Kasumi-1 (cell line): ENCODE data around the gene TRAT1.
A peak's percentile ranks its signal among the peaks of the same experiment; 100 is the strongest.
"Not testable (repeated sequence)": the region's sequence is repeated elsewhere in the genome, so short reads cannot be mapped to it uniquely, and the experiment has no call there.

Experiments
- DNase-seq, 2 experiments: peaks; one replicate each; lab custom pipeline; 2025; lab: John Stamatoyannopoulos, UW

TRAT1 gene

DNA sequence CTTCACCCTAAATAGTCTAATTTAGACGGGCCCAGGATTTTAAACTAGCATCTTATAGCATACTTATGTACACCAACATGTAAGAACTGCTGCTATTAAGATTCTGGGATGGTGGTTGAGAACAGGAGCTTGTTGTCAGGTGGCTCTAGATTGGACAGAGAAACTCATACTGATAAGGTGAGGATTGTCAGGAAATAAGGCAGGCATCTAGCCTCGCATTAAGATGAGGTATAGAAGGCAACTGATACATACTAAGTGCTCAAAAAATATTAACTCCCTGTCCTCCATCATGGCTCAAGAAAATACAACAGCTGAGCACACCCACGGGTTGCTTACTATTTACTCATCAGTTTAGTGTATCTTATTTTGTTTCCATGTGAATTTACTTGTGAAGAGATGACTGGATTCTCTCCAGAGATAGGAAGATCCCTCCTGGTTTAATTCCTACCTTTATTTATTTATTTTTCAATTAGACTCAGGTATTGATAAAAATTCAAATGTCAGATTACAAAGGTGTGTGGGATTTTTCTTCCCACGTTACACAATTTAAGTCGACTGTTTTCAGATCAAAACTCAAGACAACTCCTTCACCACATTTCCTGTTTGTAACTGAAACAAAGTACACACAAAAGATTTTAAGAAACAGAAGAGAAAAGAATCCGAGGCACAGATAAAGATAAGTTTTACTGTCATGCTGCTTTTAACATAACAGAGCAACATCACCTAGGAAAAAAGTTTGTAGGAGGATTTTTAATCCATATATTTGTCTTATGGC lies at the start of gene TRAT1:
TSS of gene TRAT1 (plus strand) at position 664 of the 775 bp plus-strand sequence. CDS start 142 bp downstream, outside the sequence.
- DNase-seq = no peak

DNA sequence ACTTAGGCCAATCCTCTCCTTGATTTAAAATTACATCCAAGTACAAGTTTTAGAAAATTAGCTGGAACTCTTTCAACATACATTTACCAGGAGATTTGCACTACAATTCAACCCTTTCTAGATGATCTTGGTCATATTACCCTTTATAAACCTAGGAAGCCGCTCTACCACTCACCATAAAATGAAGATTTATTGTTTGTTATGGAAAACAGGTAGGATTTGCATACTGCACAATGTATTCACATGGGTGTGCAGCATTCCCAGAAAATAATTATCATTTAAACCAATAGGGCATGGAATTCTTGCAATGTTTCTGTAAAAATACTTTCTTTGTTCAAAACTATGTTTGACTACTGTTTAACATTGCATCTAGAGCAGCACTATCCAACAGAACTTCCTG lies 46.9 kb upstream of the TRAT1 start:
- DNase-seq = no peak

DNA sequence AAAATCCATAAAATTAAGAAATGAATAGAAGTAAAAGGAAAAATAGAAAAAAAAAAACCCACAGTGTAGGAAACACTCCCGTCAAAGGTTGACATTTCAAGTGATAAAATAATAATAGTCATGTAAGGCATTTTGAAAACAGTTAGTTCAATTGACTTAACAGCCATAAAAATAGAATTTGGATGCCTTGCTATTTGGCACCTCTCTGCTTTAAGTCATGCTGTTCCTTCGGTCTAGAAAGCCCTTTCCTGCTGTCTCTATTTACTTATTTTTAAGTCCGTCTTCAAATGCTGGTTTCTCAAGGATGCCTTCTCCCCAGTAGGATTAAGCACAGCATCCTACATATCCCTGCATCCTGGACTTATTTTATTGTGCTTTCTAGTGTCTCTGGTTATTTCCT lies 43.1 kb upstream of the TRAT1 start:
- no peak for DNase-seq

DNA sequence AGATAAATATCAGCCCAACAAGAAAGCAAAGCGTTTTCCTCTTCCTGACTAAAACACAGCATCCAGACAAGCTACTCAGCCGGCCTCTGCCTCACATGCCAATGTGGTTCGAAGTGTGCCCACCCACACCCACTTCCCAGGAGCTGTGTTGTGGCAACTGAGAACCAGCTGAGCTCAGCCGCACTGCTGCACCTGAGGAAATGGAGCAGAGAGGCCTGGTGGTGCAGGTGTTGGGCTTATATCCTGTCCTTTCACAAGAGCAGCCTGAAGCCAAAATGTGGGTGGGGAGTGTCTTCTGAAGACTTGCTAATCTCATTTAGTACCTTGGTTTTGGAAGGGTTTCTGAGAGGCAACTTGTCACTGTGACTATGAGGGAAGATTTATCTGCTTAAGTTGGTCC lies 42.4 kb upstream of the TRAT1 start:
- no peak for DNase-seq

DNA sequence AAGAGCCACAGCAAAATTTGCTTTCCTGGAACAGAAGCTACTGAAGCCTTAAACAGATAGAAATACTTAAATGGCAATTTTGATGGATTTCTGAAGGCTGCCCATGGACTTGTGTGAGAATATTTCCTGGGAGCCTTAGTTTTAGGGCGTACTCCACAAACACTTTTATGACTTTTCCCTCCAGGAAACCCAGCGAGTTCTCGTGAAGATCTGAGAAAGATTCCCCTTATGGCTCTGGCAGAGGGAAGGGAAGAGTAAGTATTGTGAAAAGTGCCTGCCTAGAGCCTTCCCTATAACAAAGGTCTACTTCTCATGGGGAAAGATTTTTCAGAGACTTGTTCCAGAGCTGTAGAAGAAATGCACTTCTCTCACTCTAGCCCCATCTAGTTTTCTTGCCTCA lies 31.1 kb upstream of the TRAT1 start:
- no peak for DNase-seq

GRCh38 chr3:108804437-108804836 lies 18.1 kb upstream of the TRAT1 start:
- no peak for DNase-seq

- DNase-seq = no peak
Observed at GRCh38 chr3:108804966-108805365, 17.6 kb upstream of the TRAT1 start.

GRCh38 chr3:108806316-108806715 lies 16.3 kb upstream of the TRAT1 start:
- no peak for DNase-seq

DNA sequence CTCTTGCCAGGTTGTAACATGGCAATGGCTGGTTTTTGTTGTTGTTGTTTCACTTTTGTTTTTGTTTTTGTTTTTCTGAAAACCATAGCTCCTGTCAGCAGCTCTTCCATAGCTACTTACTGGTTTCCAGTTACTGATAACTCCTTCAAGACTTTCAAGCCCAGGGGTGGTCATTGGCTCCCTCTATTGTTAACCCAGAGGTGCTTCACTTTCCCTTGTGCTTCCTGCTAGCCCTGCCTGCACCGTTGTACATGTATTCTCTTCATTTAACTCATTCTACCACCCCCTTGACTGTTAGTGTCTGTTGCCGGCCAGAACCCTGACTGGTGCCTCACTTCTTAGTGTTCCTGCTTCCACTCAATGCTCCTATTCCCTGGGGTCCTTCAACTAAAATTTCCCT lies 4.2 kb upstream of the TRAT1 start:
- peak; percentile 64 to 67 for DNase-seq

GRCh38 chr3:108820586-108820985 lies 2.0 kb upstream of the TRAT1 start:
- no peak for DNase-seq

GRCh38 chr3:108823227-108823626 lies 641 bp downstream of the TRAT1 start:
- no peak for DNase-seq

DNA sequence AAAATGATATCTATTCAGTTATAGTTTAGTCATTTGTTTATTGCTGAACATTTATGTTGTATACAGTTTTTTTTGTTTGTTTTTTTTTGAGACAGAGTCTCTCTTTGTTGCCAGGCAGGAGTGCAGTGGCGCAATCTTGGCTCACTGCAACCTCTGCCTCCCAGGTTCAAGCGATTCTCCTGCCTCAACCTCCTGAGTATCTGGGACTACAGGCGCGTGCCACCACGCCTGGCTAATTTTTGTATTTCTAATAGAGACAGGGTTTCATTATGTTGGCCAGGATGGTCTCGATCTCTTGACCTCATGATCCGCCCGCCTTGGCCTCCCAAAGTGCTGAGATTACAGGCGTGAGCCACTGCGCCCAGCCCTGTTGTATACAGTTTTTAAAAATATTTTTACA lies 1.2 kb downstream of the TRAT1 start:
- DNase-seq = not testable (repeated sequence)

- no peak for DNase-seq
Observed at GRCh38 chr3:108826309-108827187, 4.0 kb downstream of the TRAT1 start.

DNA sequence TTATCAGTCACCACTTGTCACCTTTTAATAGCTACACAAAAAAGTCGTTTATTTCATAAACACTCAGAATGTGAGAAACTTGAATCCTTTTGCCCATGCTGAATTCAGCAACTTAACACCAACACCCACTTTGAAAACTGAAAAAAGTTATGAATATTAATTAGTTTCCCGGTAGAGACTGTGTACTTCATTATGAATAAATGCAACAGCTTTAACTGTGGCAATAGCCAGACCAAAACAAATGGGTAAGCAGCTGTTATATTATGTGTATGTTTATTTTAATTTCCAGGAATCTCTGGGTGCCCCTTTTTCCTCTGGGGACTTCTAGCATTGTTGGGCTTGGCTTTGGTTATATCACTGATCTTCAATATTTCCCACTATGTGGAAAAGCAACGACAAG lies 7.8 kb downstream of the TRAT1 start:
- no peak for DNase-seq

DNA sequence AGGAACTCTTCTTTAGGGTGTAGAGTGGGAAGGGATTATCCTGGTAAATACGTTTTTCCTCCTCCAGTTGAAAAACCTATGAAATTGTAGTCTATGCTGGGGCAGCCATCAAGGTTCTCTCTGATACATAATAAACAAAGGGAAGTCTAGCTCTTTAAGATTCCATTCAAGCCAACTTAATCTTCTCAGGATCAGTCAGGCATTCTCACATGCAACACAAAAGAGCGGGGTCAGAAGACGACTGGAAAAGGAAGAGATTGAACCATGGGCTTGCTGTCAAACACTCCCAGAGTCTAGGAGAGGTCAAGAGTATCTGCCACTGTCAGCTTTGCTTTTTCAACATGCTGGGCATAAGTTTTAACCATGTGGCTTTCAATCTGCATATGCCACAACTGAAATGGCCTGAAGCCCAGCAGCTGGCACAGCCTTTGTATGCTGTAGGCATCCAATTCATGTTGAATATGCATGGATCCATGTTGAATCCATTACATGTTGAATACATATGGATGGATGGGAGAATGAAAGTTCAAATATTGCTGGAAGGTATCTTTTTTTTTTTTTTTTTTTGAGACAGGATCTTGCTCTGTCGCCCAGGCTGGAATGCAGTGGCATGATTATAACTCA lies 8.5 kb downstream of the TRAT1 start:
- DNase-seq = no peak

- DNase-seq = no peak
Observed at GRCh38 chr3:108833611-108834010, 11.0 kb downstream of the TRAT1 start.

- no peak for DNase-seq
Observed at GRCh38 chr3:108834551-108834950, 12.0 kb downstream of the TRAT1 start.

DNA sequence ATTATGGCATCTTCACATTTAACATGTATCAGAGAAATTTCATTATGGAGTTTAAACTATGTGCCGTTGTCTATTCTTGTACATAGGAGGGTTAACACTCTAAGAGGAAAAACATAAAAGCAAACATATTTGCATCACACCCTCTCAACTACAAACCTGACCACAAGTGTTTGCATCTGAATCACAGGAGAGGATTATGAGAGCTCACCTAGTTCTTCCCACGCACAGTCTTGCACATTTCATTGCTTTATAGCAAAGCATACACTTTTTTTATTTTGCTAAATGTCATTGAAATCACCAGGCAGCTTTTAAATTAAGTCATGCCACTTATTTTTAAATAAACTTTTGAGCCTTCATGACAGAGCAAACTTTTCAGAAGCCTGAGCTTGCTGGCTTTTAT lies 12.5 kb downstream of the TRAT1 start:
- DNase-seq = no peak

DNA sequence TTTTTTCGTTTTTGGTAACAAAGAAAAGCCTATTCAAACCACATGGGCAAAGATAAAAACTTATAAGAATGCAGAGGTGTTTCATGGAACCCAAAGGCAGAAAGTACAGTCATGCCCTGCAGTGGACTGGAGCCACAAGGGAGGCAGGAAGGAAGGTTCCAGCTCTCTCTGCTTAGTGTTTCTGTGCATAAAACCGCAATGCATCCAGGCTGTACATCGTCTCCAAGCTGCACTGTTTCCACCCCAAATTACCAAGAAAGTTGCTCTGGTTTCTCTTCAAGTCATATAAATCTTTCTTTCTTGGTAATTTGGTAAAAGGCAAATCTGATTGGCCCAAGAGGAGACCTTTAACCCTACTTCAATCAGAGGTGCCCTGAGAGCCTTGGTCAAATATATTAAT lies 15.8 kb downstream of the TRAT1 start:
- DNase-seq = no peak

DNA sequence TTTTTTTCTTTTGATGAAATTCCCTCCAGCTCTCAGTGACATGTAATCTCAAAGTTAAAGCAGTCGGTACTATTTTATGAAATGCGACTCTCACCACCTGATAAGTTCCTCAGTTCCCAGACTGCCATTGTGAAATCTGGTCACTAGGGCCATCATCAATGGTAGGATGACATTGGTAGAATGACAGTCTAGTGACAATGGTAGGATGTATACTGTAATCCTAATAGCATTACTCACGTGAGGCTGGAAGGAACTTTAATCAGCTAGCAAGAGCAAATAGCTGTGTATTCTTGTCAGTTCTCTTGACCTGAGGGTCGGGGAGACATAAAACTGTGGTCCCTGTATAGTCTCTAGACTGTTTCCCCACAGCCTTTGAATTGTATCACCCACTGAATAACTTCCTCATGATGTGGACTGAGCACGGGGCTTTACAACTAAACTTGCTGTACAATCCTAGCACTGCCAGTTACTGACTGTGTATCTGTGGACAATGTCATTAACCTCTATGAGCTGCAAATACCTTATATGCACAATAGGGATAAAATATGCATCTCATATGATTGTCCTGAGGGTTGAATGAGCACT lies 23.2 kb downstream of the TRAT1 start:
- no peak for DNase-seq

DNA sequence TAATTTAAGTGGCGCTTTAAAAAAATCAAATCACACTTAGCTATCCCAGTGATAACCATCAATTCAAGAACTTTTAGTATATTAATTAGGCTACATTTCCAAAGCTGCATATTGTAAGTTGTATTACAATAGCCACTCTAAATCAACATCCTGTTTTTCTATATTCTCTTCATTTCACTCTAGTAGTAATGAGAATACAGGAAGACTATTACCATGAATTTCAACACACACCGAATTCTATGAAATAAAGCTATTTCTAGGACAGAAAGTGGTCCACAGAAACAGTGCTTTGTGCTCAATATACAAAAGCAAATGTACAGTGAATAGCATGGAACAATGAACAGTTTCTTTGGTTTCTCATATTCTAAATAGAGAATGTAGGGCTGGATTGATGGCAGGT lies 24.6 kb downstream of the TRAT1 start:
- DNase-seq = no peak

GRCh38 chr3:108849075-108849474 lies 26.5 kb downstream of the TRAT1 start:
- no peak for DNase-seq
